Mammary epithelial cell (primary cell): ENCODE measurements around the gene ARHGAP15.

Experiments used
- CTCF ChIP-seq, 2 donors: IDR thresholded peaks in 1 of 2; conservative IDR thresholded peaks in 1 of 2; 2 replicates each; pipeline ENCODE4 v1.5.1; 2011 to 2012; ENCODE audit warnings: inconsistent platforms in 2 of 2, low read length in 2 of 2, mild to moderate bottlenecking in 2 of 2, control low read depth in 1 of 2, low read depth in 1 of 2; ENCODE audit not compliant: insufficient read depth in 1 of 2; ENCODE audit errors: extremely low read depth in 1 of 2
- EZH2 ChIP-seq: IDR thresholded peaks from 2 replicates; pipeline ENCODE4 v1.6.1; 2012; ENCODE audit warnings: low read length, inconsistent platforms, borderline replicate concordance

- TF ChIP-seq CTCF (conservative IDR thresholded peaks at IDR 0.05 in 1 of 2, IDR thresholded peaks at IDR 0.05 in 1 of 2; ENCODE audit: extremely low read depth in 1 of 2, insufficient read depth in 1 of 2, low read depth in 1 of 2, low read length in 2 of 2) (no peak), EZH2 (no peak)
These were observed 344.0 kb downstream of the ARHGAP15 start for GRCh38 chr2:143473216-143473615.
